ENCODE results near the gene ITGB1. TPM values are rescaled to one million over a fixed set of nuclear protein-coding genes. Genes with fewer than 3 reads are reported as not detected.

ITGB1 gene
- total and polyA plus RNA-seq, 10 donors = 31.5 to 555 (median 316) TPM

- Histone ChIP-seq H3K9me3 (no peaks in the 10 kb centered on the region), H3K4me3 (no peak overlapping the region), H3K4me1 (peaks cover 57 to 92% (median 74%) of the 10 kb centered on the region in 6 donors), H3K27ac (peak overlapping the region in 7 of 8 donors; percentile 2 to 82 (median 51)), H3K36me3 (no peaks in the 10 kb centered on the region), H3K27me3 (replicated peaks in 1 of 7) (no peaks in the 10 kb centered on the region)
- no peak for DNase-seq
- no peak for TF ChIP-seq POLR2AphosphoS5 (IDR thresholded peaks at IDR 0.05)
- no peak for TF ChIP-seq CTCF (IDR thresholded peaks at IDR 0.05 in 8 of 11, conservative IDR thresholded peaks at IDR 0.05 in 3 of 11)
- TF ChIP-seq POLR2A (IDR thresholded peaks at IDR 0.05) = no peak
- WGBS, 5 donors = 43 to 51% (median 49%) methylated on average over 2 of the region's 2 CpGs
- intact Hi-C loops (cut with DNase I; ENCODE audit: low total_unique reads) = no loop called here
Measured at GRCh38 chr10:32941357-32941756, 16.7 kb downstream of the ITGB1 start.

GRCh38 chr10:32940321-32941301, 17.4 kb downstream of the ITGB1 start:
- Histone ChIP-seq H3K9me3 (no peaks in the 10 kb centered on the region), H3K27me3 (replicated peaks in 1 of 7) (no peaks in the 10 kb centered on the region), H3K27ac (peak overlapping the region in 7 of 8 donors; percentile 9 to 82 (median 51)), H3K36me3 (peaks cover 0 to 6% (median under 1%) of the 10 kb centered on the region in 6 donors), H3K4me3 (no peak overlapping the region), H3K4me1 (peaks cover 57 to 91% (median 74%) of the 10 kb centered on the region in 6 donors)
- intact Hi-C loops (cut with DNase I; ENCODE audit: low total_unique reads) = no loop called here
- no peak for DNase-seq
- TF ChIP-seq CTCF (IDR thresholded peaks at IDR 0.05 in 8 of 11, conservative IDR thresholded peaks at IDR 0.05 in 3 of 11) (no peak), POLR2AphosphoS5 (IDR thresholded peaks at IDR 0.05) (no peak), POLR2A (IDR thresholded peaks at IDR 0.05) (no peak)
- 75 to 88% (median 83%) methylated on average over 10 of the region's 10 CpGs for WGBS, 5 donors

GRCh38 chr10:32939296-32940111, 18.5 kb downstream of the ITGB1 start:
- H3K9me3 ChIP-seq = no peaks in the 10 kb centered on the region
- H3K27ac ChIP-seq = peak overlapping the region in 7 of 8 donors; percentile 63 to 84 (median 77)
- no peaks in the 10 kb centered on the region for H3K27me3 ChIP-seq (replicated peaks in 1 of 7)
- no peak for TF ChIP-seq POLR2AphosphoS5 (IDR thresholded peaks at IDR 0.05)
- intact Hi-C loops (cut with DNase I; ENCODE audit: low total_unique reads) = no loop called here
- H3K36me3 ChIP-seq = peaks cover 0 to 17% (median 6%) of the 10 kb centered on the region in 6 donors
- H3K4me1 ChIP-seq = peaks cover 57 to 92% (median 69%) of the 10 kb centered on the region in 6 donors
- 78 to 88% (median 86%) methylated on average over 10 of the region's 10 CpGs for WGBS, 5 donors
- no peak for DNase-seq
- peak overlapping the region in 1 of 8 donors; percentile 17 for H3K4me3 ChIP-seq

GRCh38 chr10:32938554-32939061, 19.4 kb downstream of the ITGB1 start:
- 36 to 56% (median 43%) methylated on average over 14 of the region's 14 CpGs for WGBS, 5 donors
- Histone ChIP-seq H3K4me3 (peak overlapping the region in 1 of 8 donors; percentile 17), H3K36me3 (peaks cover 0 to 26% (median 10%) of the 10 kb centered on the region in 6 donors), H3K27ac (peak overlapping the region; percentile 50 to 84 (median 76)), H3K27me3 (replicated peaks in 1 of 7) (no peaks in the 10 kb centered on the region), H3K4me1 (peaks cover 49 to 83% (median 60%) of the 10 kb centered on the region in 6 donors), H3K9me3 (no peaks in the 10 kb centered on the region)
- DNase-seq = peak; percentile 73
- TF ChIP-seq POLR2AphosphoS5 (IDR thresholded peaks at IDR 0.05) (peak in 2 of 3 donors; percentile 65 to 83), POLR2A (IDR thresholded peaks at IDR 0.05) (peak in 1 of 3 donors; percentile 43), CTCF (IDR thresholded peaks at IDR 0.05 in 8 of 11, conservative IDR thresholded peaks at IDR 0.05 in 3 of 11) (no peak)
- intact Hi-C loops (cut with DNase I; ENCODE audit: low total_unique reads) = no loop called here
